ENCODE data around the gene KATNA1.

KATNA1 gene

DNA sequence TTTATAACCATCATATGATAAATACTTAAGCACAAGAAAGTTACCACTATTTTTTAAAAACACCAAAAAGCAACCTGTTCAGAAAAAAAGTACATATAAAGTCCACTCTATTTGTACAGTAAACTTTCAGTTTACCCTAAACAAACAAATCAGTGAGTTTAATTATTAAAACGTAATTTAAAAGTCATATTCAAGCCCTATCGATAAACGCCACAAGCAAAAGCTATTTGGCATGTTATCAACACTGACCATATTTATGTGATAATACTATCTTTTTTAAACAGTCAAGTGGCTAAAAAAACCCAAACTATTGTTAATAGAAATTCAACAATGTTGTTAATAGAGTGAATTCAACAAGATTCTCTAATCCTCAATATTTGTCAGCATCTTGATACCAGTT, 1.9 kb downstream of the KATNA1 start:
- H3K4me3 ChIP-seq (ENCODE audit: control insufficient read depth, low read depth, low read length): peak overlapping the region; percentile 94
- no peak for DNase-seq (ENCODE audit: low read depth)
- TF ChIP-seq, protein P1, sequence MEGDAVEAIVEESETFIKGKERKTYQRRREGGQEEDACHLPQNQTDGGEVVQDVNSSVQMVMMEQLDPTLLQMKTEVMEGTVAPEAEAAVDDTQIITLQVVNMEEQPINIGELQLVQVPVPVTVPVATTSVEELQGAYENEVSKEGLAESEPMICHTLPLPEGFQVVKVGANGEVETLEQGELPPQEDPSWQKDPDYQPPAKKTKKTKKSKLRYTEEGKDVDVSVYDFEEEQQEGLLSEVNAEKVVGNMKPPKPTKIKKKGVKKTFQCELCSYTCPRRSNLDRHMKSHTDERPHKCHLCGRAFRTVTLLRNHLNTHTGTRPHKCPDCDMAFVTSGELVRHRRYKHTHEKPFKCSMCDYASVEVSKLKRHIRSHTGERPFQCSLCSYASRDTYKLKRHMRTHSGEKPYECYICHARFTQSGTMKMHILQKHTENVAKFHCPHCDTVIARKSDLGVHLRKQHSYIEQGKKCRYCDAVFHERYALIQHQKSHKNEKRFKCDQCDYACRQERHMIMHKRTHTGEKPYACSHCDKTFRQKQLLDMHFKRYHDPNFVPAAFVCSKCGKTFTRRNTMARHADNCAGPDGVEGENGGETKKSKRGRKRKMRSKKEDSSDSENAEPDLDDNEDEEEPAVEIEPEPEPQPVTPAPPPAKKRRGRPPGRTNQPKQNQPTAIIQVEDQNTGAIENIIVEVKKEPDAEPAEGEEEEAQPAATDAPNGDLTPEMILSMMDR (conservative IDR thresholded peaks at IDR 0.05; ENCODE audit: control insufficient read depth, insufficient read depth, low read depth, low read length): no peak

DNA sequence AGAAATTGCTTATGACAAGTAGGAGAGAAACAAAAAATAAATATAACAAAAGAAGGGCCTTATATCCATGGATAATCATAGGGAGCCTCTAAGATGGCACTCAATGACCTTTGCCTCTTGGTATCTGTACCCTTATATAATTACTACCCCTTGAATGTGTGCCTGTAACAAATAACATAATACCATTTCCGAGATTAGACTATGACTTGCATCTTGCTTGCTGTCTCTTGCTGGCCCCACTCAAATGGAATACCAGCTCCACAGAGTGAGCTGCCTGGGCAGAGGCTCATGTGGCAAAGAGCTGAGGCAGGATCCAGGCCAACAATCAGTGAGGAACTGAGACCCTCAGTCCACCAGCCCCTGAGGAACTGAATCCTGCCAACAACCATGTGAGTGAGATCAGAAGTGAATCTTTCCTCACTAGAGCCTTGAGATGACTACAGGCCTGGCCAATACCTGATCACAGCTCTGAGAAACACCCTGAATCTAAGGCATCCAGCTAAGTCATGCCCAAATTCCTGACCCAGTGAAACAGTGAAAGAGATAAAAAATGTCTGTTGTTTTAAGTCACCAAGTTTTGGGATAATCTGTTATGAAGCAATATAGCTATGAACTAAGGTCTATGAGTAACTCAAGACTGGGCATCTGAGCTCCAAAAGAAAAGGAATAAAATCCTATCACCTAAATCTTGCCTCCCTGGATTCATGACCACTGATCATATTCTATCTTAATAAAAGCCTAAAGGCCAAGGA, 5.5 kb downstream of the KATNA1 start:
- peak; percentile 42 for DNase-seq (ENCODE audit: low read depth)
- TF ChIP-seq, protein P1 (conservative IDR thresholded peaks at IDR 0.05; ENCODE audit: control insufficient read depth, insufficient read depth, low read depth, low read length): no peak

DNA sequence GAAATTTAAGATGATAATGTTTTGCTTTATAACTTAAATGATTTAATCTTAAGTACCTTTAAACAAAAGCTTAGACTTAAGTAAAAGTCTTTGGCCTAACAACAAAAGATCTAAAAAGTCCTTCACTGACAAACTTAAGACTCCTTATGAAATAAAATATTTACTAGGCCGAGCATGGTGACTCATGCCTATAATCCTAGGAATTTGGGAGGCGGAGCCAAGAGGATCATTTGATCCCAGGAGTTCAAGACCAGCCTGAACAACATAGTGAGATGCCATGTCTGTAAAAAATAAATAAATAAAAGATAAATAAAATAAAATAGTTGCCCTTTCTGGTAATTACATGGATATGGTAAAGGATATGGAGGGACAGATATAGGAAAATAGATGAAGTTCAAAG, 12.4 kb downstream of the KATNA1 start:
- DNase-seq (ENCODE audit: low read depth): peak; percentile 51
- H3K4me3 ChIP-seq (ENCODE audit: control insufficient read depth, low read depth, low read length): no peak overlapping the region
- TF ChIP-seq, protein P1 (conservative IDR thresholded peaks at IDR 0.05; ENCODE audit: control insufficient read depth, insufficient read depth, low read depth, low read length): no peak

More for the DNA sequence above, 5.5 kb downstream of the KATNA1 start:
- H3K4me3 ChIP-seq (ENCODE audit: control insufficient read depth, low read depth, low read length): no peak overlapping the region

DNA sequence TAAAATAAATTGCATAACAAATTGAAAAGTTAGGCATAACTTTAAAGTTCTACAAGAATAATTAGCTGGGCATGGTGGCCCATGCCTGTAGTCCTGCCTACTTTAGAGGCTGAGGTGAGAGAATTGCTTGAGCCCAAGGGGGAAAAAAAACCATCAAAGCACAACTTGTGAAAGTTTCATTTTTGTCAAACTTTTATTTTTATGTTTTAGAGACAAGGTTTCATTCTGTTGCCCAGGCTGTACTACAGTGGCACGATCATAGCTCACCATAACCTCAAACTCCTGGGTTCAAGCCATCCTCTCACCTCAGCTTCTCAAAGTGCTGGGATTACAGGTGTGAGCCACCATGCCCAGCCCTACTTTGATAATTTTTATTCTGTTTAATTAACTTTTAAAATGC, 14.2 kb downstream of the KATNA1 start:
- DNase-seq (ENCODE audit: low read depth): no peak
- TF ChIP-seq, protein P1 (conservative IDR thresholded peaks at IDR 0.05; ENCODE audit: control insufficient read depth, insufficient read depth, low read depth, low read length): no peak
- no peak overlapping the region for H3K4me3 ChIP-seq (ENCODE audit: control insufficient read depth, low read depth, low read length)

DNA sequence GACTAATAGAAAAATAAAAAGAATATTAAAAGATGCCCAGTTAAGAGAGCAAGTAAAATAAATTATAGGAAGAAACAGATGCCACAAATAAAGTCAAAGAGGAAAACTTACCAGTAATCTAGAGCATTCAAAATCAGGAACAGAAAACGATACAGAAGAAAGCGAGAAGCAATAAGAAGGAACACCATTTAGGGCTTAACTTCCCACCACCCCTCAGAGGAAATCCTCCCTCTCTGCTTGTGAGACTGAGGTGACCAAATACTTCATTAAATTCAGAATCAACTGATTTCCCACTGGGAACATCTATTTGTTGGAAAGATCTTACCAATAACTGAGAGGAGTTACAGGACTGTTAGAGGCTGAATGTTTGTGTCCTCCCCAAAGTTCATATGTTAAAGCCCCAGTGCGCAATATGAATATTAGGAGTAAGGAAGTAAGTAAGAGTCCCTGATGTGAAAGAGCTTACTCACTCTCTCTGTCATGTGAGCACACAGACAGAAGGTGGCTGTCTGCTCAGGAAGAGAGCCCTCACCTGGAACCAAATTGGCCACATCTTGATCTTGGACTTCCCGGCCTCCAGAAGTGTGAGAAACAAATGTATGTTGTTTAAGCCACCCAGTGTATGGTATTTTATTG, 19.5 kb downstream of the KATNA1 start:
- TF ChIP-seq, protein P1 (conservative IDR thresholded peaks at IDR 0.05; ENCODE audit: control insufficient read depth, insufficient read depth, low read depth, low read length): no peak
- DNase-seq (ENCODE audit: low read depth): no peak

DNA sequence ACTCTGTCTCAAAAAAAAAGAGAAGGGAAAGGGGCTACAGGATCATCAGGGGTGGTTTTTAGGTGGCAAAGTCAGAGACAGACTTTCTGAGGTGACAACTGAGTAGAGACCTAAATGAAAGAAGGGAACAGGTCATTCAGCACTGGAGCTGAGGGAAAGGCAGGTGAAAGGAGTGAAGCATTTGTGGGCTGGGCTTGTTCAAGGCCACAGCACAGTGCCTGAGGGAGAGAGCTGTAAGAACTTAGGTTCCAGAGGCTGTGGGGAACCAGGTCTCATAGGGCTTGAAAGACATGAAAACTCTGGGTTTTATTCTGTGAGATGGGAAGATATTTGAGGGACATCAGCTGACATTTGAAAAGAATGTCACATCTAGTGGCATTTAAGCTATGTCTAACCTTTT, 20.8 kb downstream of the KATNA1 start:
- H3K4me3 ChIP-seq (ENCODE audit: control insufficient read depth, low read depth, low read length): no peak overlapping the region
- DNase-seq (ENCODE audit: low read depth): no peak
- TF ChIP-seq, protein P1 (conservative IDR thresholded peaks at IDR 0.05; ENCODE audit: control insufficient read depth, insufficient read depth, low read depth, low read length): no peak

More for the DNA sequence above, 19.5 kb downstream of the KATNA1 start:
- H3K4me3 ChIP-seq (ENCODE audit: control insufficient read depth, low read depth, low read length): no peak overlapping the region
